Ramos (cell line): ENCODE data around the gene PRTG.
"Not testable (repeated sequence)": the region's sequence is repeated elsewhere in the genome, so short reads cannot be mapped to it uniquely, and the experiment has no call there.

Source experiments
- in situ Hi-C: fragments of 300-500 bp; cut with MboI; formaldehyde crosslinking; loops from one replicate; pipeline ENCODE4 v1.14.3; 2022; ENCODE audit warnings: low sequenced_read_pairs; ENCODE audit not compliant: unreplicated experiment

The PRTG gene

DNA sequence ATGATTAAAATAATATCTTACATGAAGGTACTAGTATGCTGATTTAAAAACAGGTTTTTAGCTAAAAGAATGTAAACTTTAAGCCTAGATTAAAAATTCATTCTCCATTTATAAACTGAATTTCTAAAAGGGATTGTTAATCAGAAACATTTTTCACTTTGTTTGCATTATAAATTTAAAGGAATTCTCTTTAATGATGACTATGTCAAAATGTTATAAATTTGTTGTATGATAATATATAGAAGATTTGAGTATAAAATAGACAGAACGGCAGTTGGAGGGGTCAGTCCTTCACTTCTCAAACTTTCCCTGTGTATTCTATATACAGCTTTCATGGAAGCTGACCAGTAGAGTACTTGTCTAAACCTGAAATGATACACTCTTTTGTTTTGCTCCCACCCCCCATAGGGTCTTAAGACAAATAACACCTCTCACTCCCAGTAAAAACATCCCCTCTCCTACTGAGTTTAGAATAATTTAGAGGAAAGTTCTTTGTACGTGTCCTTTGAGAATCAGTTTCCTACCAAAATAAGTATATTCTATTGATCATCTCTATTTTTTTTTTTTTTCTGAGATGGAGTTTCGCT lies 90.0 kb downstream of the PRTG start:
- in situ Hi-C loops: loop anchor here (25.0 kb wide), 1 partner anchor 784 kb away; no protein-coding TSS in a partner anchor

DNA sequence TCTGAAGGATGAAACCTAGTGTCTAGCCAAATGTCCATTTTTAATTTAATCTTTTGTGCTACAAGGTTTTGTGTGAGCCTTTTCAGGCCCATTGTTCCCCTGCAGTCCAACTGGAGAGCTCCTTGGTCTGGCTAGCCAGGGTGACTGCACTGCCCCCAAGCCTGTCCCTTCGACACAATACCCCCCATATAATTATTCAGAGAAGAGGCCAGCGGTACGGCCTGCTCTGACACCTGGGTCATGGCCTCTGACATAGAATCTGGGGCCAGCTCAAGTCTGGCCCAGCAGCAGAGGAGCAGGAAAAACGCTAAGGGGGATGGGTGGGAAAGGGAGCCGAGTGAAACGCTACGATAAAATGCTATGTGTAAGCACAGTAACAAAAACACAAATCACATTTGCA lies 90.6 kb downstream of the PRTG start:
- in situ Hi-C loops: loop anchor here (25.0 kb wide), 1 partner anchor 785 kb away; no protein-coding TSS in a partner anchor

DNA sequence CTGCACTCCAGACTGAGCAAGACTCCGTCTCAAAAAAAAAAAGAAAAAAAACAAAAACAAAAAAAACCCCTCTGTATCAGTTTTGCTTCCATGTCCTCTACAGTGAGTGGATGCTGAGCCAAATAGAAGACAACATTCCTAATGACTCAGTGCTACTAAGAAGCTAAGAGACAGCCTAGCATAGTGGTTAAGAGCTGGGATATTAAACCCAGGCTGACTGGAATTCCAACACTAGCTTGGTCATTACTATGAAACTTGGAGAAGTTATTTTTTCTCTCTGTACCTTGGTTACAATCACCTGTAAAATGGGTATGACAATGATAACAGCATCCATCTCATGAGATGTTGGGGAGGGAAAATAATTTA lies 93.9 kb downstream of the PRTG start:
- in situ Hi-C loops: no loop called here

DNA sequence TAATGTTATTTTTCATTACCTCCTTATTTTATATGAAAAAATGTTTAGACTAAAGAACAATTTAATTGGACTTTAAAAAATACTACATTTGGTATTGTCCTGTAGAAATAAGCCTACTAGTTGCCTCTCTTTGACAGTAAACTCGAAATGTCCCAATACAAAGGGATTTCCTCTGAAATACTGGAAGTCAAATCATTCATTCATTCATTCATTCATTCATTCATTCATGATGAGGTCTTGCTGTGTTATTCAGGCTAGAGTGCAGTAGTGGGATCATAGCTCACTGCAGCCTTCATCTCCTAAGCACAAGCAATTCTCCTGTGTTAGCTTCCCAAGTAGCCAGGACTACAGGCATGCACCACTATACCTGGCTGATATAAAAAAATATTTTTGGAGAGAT lies 104.2 kb downstream of the PRTG start:
- in situ Hi-C loops: no loop called here

DNA sequence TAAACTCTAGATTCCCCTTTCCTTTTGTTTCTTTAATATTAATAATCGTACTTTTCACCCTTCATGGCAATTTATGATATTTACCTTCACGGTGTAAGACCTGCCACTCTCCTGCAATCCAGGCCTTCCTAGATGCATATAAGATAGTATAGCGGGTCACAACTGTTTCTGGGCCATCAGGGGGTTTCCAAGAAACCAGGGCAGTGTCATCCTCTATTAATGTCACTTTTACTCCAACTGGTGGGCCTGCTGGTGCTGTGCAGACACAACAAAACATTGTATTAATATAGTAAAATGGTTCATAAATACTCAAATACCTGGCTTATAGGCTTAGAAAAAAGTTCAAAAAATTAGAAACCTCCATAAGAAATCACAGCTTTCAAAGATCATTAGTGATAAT lies 105.9 kb downstream of the PRTG start:
- in situ Hi-C loops: no loop called here

DNA sequence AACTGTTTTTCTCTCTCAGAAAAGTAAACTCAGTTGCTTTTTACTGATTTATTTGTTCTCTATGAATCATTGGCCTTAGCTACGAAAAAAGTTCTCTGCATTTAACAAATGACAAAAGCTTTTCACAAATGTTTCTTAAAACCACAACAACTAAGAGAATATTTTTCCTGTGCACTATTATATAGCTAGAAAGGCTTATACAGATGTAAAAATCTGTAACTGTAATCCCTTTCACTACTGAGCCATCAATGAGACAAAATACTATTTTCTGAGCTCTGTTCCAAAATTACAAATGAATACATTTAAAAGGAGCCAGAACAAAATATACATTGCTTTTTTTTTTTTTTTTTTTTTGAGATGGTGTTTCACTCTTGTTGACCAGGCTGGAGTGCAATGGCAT lies 109.2 kb downstream of the PRTG start:
- in situ Hi-C loops: no loop called here

DNA sequence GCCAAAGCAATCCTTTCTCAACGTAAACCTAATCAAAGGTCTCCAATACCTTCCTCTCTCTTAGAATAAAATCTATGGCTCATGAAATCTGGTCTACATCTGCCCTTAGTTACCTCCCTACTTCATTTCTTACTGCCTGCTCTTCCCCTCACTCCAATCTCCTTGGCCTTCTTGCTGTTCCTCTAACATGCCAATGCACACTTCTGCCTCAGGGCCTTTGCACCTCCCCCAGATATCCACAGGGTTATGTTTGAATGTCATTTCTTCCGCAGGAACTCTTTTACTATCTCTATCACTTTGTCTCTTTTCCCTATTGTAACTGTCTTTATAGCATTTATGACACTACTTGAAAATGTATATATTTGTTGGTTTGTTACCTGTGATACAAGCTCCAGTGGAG lies 110.5 kb downstream of the PRTG start:
- in situ Hi-C loops: no loop called here

GRCh38 chr15:55630858-55631257 lies 112.1 kb downstream of the PRTG start:
- in situ Hi-C loops: no loop called here

GRCh38 chr15:55628369-55628730 lies 114.6 kb downstream of the PRTG start:
- in situ Hi-C loops: no loop called here

DNA sequence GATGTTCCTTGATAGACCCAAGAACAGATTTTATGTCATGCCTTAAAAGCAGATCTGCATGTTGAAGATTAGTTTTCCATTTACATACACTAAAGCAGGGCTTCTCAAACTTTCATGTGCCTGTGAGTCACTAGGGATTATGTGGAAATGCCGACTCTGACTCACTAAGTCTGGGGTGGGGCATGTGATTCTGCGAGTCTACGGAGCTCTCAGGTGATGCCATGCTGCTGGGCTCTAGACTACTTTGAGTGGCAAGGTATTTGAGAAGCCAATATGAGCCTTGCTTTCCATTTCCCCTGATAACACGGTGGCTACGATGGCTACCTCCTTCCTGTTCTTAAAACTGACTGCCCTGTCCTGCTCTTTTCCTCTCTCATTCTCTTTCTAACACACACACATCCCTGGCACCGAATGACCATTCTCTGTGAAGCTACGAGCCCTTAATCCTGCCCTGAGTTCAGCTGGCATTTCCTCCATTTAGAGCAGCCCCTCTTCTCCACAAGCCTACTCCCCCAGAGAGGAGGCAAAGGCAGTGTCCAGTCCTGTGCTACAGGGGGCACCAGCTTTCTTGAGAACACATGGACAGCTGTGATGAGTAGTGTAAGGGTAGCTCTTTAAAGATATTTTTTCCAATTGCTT lies 115.1 kb downstream of the PRTG start:
- in situ Hi-C loops: no loop called here

GRCh38 chr15:55619783-55620182 lies 123.2 kb downstream of the PRTG start:
- in situ Hi-C loops: no loop called here

GRCh38 chr15:55618387-55618786 lies 124.6 kb downstream of the PRTG start:
- in situ Hi-C loops: no loop called here

DNA sequence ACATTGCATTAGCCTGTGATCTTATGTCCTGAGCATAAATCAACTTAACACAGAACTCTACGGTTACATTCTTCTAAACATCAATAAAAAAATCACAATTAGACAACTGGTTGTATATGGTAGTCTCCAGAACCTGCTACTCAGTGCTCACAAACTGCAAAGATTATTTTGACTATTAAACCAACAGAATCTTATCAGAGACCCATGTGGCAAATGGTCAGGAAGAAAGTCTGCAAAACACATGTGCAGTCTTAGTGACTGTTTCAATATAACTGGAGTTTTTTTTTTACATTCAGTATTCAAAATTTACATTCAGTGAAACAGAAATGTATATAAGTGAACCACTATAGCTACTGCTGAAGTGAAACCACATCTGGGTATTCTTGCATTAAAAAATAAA lies 127.5 kb downstream of the PRTG start:
- in situ Hi-C loops: no loop called here

- in situ Hi-C loops: no loop called here
These were observed 129.2 kb downstream of the PRTG start for GRCh38 chr15:55613727-55614126.

- in situ Hi-C loops: no loop called here
These were observed 136.7 kb downstream of the PRTG start for GRCh38 chr15:55606214-55606613.

GRCh38 chr15:55601374-55601773 lies 141.6 kb downstream of the PRTG start:
- in situ Hi-C loops: no loop called here

DNA sequence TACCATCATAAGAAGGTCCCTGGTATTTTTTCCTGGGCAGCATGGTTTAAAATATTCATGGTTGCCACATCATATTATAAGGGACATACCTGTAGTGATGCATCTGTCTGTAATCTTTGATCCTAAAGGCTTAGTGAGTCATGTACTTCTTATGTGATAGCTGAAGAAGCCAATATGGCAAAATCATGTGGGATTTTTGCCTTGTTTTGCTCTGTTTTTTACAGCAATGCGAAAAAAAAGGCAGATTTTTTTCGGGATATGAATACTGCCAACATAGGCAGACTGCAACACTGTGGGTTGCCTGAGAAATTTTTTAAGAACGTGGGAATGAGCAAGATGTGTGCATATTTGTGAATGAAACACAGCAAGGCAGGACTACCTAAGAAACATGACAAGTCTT lies 143.5 kb downstream of the PRTG start:
- in situ Hi-C loops: no loop called here

DNA sequence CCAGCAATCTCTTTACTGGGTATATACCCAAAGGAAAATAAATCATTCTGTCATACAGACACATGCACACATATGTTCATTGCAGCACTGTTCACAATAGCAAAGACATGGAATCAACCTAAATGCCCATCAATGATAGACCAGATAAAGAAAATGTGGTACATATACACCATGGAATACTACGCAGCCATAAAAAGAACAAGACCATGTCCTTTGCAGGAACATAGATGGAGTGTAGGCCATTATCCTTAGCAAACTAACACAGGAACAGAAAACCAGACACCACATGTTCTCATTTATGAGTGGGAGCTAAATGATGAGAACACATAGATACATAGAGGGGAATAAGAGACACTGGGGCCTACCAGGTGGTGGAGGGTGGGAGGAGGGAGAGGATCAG lies 149.9 kb downstream of the PRTG start:
- in situ Hi-C loops: not testable (repeated sequence)

DNA sequence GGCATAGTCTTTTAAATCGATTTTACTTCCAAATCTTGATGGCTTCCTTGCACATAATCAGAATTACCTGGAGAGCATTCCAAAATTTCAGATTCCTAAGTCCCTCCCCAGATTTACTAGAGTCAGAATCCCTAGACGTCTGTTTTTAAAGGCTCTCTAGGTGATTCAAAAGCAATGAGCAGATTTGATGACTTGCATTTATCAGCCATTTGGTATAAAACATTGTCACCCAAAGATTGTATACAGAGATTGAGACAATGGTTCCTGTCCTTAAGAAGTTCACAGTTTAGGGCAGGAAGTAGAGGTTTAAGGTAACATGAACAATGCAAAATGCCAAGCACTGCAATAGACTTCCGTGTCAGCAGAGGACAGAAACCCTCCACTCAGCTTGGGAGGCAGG lies 152.2 kb downstream of the PRTG start:
- in situ Hi-C loops: no loop called here

GRCh38 chr15:55589287-55589686 lies 153.7 kb downstream of the PRTG start:
- in situ Hi-C loops: no loop called here

DNA sequence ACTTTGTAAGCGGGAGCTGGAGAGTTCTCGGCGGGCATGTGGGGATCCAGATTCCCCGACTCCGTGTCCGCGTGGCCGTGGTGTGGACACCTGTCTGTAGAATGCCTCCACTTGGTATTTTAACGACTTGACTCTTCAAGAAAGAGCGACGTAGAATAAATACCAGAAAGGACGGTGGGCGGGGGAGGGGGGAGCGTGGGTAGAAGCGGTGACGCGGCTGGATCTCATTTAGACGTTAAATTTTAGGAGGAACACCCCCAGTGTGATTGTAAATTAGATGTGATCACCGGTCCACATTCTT lies 154.2 kb downstream of the PRTG start:
- in situ Hi-C loops: no loop called here

GRCh38 chr15:55588070-55588814 lies 154.7 kb downstream of the PRTG start, which contains the start of gene PYGO1:
PYGO1 (minus strand) TSS chr15:55588345; CDS start chr15:55587883, 462 bp downstream.
- in situ Hi-C loops: no loop called here
